Adrenal gland (tissue), 12 donors: Measurements from ENCODE around the gene WDR20. TPM values are rescaled to one million over a fixed set of nuclear protein-coding genes. Genes with fewer than 3 reads are reported as not detected.
"Not testable (repeated sequence)": the region's sequence is repeated elsewhere in the genome, so short reads cannot be mapped to it uniquely, and the experiment has no call there.

Experiments used
- DNase-seq, 7 donors: peaks; one replicate each; pipeline ENCODE4 v3.0.0-alpha.2; 2019 to 2020
- H3K27ac ChIP-seq, 5 donors: fragments of 200-600 bp; sonication (generic) in 4 of 5; 1 replicate in 3 of 5; 2 replicates in 2 of 5; pipeline versions ENCODE4 v1.5.1 to v1.8.0; 2016 to 2020; ENCODE audit warnings: mild to moderate bottlenecking in 1 of 5
- H3K27me3 ChIP-seq: fragments of 200-600 bp; 2 replicates; pipeline ENCODE4 v1.8.0; 2021
- H3K36me3 ChIP-seq, 2 donors: fragments of 200-600 bp; replicated peaks in 1 of 2; 1 replicate in 1 of 2; 2 replicates in 1 of 2; pipeline versions ENCODE4 v1.5.1 to v1.8.0; 2018 to 2022
- H3K4me1 ChIP-seq, 2 donors: fragments of 200-600 bp; replicated peaks in 1 of 2; 1 replicate in 1 of 2; 2 replicates in 1 of 2; pipeline versions ENCODE4 v1.5.1 to v1.8.0; 2018 to 2021
- H3K4me3 ChIP-seq, 4 donors: fragments of 200-600 bp; sonication (generic) in 3 of 4; one replicate each; pipeline ENCODE4 v1.5.1; 2016 to 2018
- H3K9me3 ChIP-seq, 3 donors: fragments of 200-600 bp; sonication (generic) in 1 of 3; replicated peaks in 1 of 3; 1 replicate in 2 of 3; 2 replicates in 1 of 3; pipeline versions ENCODE4 v1.5.1 to v1.8.0; 2016 to 2021
- CTCF ChIP-seq, 6 experiments: fragments of 450-650 bp in 4 of 6; fragments of 200-600 bp in 2 of 6; sonication (generic) in 1 of 6; IDR thresholded peaks; 1 replicate in 5 of 6; 2 replicates in 1 of 6; pipeline versions ENCODE4 v1.5.1 to v1.8.0; 2016 to 2021; ENCODE audit warnings: antibody characterized with exemption in 6 of 6, mild to moderate bottlenecking in 2 of 6, moderate library complexity in 1 of 6
- POLR2A ChIP-seq, 2 donors: fragments of 450-650 bp; IDR thresholded peaks; one replicate each; pipeline ENCODE4 v1.6.1; 2017; ENCODE audit warnings: antibody characterized with exemption in 2 of 2, mild to moderate bottlenecking in 2 of 2, moderate library complexity in 1 of 2
- WGBS, 4 donors: extraction: QIAGEN DNeasy Blood & Tissue Kit in 2 of 4; methylation state at CpG; one replicate each; pipeline versions ENCODE4 v1.1.5 to v1.1.7; 2013 to 2017; 5-methylcytosine and 5-hydroxymethylcytosine counted together
- intact Hi-C, 2 donors: fragments of 100-400 bp; cut with DNase I; formaldehyde crosslinking; loops; one replicate each; pipeline versions ENCODE4 v1.14.1 to v1.15.0; 2022 to 2023
- polyA plus RNA-seq, 3 donors: library from polyadenylated mRNA; stranded (reverse); fragments of 200-250 nt in 2 of 3; fragments of 350-450 nt in 1 of 3; fragmentation: Illumina TruSeq in 1 of 3; extraction: RNeasy Lipid Tissue Mini Kit (QIAGEN cat#74804) in 1 of 3; gene quantifications; one replicate each; pipeline ENCODE4 v1.2.3, GENCODE V29; 2013 to 2014
- total RNA-seq, 9 donors: library from RNA; depleted of rRNA in 4 of 9; stranded (reverse); fragments of >200 nt in 4 of 9; fragments of 120-200 nt in 1 of 9; fragmentation: NEBNext Ultra II Directional in 1 of 9; extraction: Animal tissue kit (Norgen Biotek cat#: 25700) in 1 of 9; gene quantifications; one replicate each; pipeline versions ENCODE4 v1.1.0 to v1.2.4, GENCODE V29; 2013 to 2023
- donor health status: healthy with polysubstance abuse.
- donor health status: Bipolar disorder and iron deficiency.
- donor health status: DM: yes; HTN: yes; CAD: no.
- donor health status: DM: no; HTN: no; CAD: no.
- donor health status: DM: no; HTN: no; CAD: no.
- donor health status: DM: yes; HTN: yes; CAD: no.

The WDR20 gene
- total and polyA plus RNA-seq, 12 donors = 13.1 to 55.9 (median 38.3) TPM

DNA sequence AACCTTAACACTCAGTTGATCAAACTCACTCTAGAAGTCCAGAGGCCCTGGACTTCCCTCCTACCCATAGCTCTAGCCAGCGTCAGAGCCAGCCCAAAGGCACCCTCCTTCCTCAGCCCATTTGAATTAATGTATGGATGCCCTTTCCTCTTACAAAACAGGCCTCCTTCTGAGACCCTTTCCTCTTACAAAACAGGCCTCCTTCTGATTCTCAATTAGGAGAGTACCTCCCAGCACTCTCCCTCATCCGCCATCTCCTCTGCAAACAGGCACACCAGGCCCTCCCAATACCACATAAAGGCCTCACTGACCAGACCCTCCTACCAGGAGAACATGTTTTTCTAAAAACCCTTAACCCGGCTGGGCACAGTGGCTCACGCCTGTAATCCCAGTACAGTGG lies 99.5 kb downstream of the WDR20 start:
- H3K27me3 ChIP-seq = no peaks in the 10 kb centered on the region
- 74 to 90% (median 87%) methylated on average over 4 of the region's 4 CpGs for WGBS, 4 donors
- no peak for DNase-seq
- intact Hi-C loops = no loop called here
- no peak overlapping the region for H3K27ac ChIP-seq
- H3K36me3 ChIP-seq = no peaks in the 10 kb centered on the region
- no peaks in the 10 kb centered on the region for H3K9me3 ChIP-seq
- TF ChIP-seq CTCF (IDR thresholded peaks at IDR 0.05) (no peak), POLR2A (IDR thresholded peaks at IDR 0.05) (no peak)
- no peaks in the 10 kb centered on the region for H3K4me1 ChIP-seq
- no peak overlapping the region for H3K4me3 ChIP-seq

DNA sequence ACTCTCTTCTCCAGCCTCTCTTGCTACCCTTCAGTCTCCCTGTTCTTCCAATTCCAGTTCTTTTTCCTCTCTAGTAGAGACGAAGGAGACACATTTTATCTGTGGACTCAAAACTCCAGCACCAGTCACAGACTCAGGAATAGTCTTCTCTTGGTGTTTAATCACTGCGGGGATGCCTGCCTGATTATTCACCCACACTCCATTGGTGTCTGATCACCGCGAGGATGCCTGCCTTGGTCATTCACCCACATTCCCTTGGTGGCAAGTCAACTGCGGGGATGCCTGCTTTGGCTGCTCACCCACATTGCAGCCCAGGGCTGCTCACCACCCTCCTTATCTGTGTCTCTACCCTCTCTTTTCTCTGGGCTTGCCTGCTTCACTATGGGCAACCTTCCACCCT lies 100.8 kb downstream of the WDR20 start:
- DNase-seq, H3K27me3 ChIP-seq, H3K4me3 ChIP-seq, H3K9me3 ChIP-seq, H3K36me3 ChIP-seq, intact Hi-C loops, H3K4me1 ChIP-seq, H3K27ac ChIP-seq: not testable (repeated sequence)
- WGBS, 4 donors = 91 to 100% (median 95%) methylated on average over 5 of the region's 5 CpGs

DNA sequence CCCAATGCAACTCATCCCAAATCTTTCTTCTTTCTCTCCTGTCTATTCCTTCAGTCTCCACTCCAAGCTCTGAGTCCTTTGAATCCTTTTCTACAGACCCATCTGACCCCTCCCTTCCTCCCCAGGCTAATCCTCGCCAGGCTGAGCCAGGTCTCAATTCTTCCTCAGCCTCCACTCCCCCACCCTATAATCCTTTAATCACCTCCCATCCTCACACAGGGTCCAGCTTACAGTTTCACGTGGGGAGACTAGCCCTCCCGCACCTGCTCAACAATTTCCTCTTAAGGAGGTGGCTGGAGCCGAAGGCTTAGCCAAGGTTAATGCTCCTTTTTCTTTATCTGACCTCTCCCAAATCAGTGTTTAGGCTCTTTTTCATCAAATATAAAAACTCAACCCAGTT lies 101.5 kb downstream of the WDR20 start:
- Histone ChIP-seq H3K4me1 (no peaks in the 10 kb centered on the region), H3K27me3 (no peaks in the 10 kb centered on the region), H3K27ac (no peak overlapping the region), H3K4me3 (no peak overlapping the region), H3K9me3 (no peaks in the 10 kb centered on the region), H3K36me3 (no peaks in the 10 kb centered on the region)
- no peak for TF ChIP-seq CTCF (IDR thresholded peaks at IDR 0.05)
- no peak for TF ChIP-seq POLR2A (IDR thresholded peaks at IDR 0.05)
- no peak for DNase-seq
- WGBS, 4 donors = 89 to 98% (median 93%) methylated on average over 4 of the region's 4 CpGs
- intact Hi-C loops = no loop called here

DNA sequence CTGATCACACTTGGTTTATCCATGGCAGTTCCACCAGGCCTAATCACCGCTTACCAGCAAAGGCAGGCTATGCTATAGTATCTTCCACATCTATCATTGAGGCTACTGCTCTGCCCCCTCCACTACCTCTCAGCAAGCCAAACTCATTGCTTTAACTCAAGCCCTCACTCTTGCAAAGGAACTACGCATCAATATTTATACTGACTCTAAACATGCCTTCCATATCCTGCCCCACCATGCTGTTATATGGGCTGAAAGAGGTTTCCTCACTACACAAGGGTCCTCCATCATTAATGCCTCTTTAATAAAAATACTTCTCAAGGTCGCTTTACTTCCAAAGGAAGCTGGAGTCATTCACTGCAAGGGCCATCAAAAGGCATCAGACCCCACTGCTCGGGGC lies 104.1 kb downstream of the WDR20 start:
- H3K4me1 ChIP-seq, DNase-seq, H3K4me3 ChIP-seq, H3K27me3 ChIP-seq, H3K27ac ChIP-seq, H3K36me3 ChIP-seq, H3K9me3 ChIP-seq, intact Hi-C loops: not testable (repeated sequence)
- 95 to 98% (median 96%) methylated on average over 4 of the region's 4 CpGs for WGBS, 4 donors

DNA sequence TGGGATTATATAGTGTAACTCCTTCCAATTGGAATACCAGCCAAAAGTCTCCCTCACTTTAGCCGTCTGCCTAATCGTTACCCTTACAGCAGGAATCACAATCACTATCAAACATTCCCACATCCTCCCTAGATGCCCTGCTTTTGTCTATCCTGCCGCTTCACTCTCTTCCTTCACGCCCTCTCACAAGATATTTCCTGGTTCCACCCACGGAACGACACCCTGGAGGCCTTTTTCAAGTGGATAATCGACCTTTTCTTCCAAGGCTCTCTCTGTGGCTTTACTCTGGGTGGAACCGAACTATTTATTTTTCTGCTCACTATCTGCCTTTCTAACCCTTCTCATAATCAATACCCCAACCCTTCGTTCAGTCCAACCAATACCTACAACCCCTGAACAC lies 106.4 kb downstream of the WDR20 start:
- H3K36me3 ChIP-seq = no peaks in the 10 kb centered on the region
- H3K27ac ChIP-seq = no peak overlapping the region
- WGBS, 4 donors = 78 to 85% (median 81%) methylated on average over 9 of the region's 9 CpGs
- intact Hi-C loops = no loop called here
- H3K9me3 ChIP-seq = no peaks in the 10 kb centered on the region
- no peak for DNase-seq
- TF ChIP-seq POLR2A (IDR thresholded peaks at IDR 0.05) = no peak
- H3K27me3 ChIP-seq = no peaks in the 10 kb centered on the region
- no peak overlapping the region for H3K4me3 ChIP-seq
- no peaks in the 10 kb centered on the region for H3K4me1 ChIP-seq

DNA sequence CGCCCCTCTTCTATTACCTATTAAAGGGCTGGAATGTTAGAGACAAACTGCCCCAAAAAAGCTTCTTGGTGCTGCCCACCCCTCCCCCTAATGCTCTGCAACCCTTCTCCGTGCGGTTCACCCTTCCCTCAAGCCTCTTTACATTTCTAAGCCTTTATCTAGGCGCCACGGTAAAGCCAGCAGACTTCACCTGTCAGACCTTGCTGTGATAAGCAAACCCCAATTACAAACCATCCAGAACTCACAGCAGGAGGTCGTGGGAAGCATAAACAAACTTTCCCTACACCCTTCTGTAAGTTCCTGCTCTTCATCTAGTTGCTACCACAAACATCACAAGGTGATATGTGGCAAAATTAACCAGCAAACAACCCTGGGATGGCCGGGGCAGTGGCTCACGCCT lies 108.4 kb downstream of the WDR20 start:
- WGBS, 4 donors = 81 to 90% (median 84%) methylated on average over 6 to 8 of the region's 8 CpGs
- no peak overlapping the region for H3K4me3 ChIP-seq
- H3K27me3 ChIP-seq = no peaks in the 10 kb centered on the region
- H3K9me3 ChIP-seq = no peaks in the 10 kb centered on the region
- H3K36me3 ChIP-seq = no peaks in the 10 kb centered on the region
- H3K4me1 ChIP-seq = no peaks in the 10 kb centered on the region
- intact Hi-C loops = no loop called here
- DNase-seq = no peak
- H3K27ac ChIP-seq = no peak overlapping the region
- TF ChIP-seq POLR2A (IDR thresholded peaks at IDR 0.05) = no peak
- no peak for TF ChIP-seq CTCF (IDR thresholded peaks at IDR 0.05)
